HepG2 (cell line): ENCODE data around the gene SMARCA4. TPM values are rescaled to one million over a fixed set of nuclear protein-coding genes. Genes with fewer than 3 reads are reported as not detected.
A peak's percentile ranks its signal among the peaks of the same experiment; 100 is the strongest.
"Not testable (repeated sequence)": the region's sequence is repeated elsewhere in the genome, so short reads cannot be mapped to it uniquely, and the experiment has no call there.

Experiments
- ATAC-seq: fragments of 200-7000 bp; cut with Tn5 transposase; 3 replicates; pipeline ENCODE4 v1.9.1; 2020; ENCODE audit warnings: mild to moderate bottlenecking, moderate library complexity
- BruUV-seq: library from RNA; stranded (reverse); fragments of 400-500 nt; replicated peaks from 2 replicates; lab custom pipeline; 2021; lab: Mats Ljungman, UMichigan
- CTCF ChIA-PET: fragments of 300-600 bp; formaldehyde crosslinking; extraction: SDS; loops from one replicate; lab custom pipeline; 2021; ENCODE audit warnings: low total read pairs, inconsistent platforms, low intra/inter-chr PET ratio; lab: Yijun Ruan, JAX
- POLR2A ChIA-PET: fragments of 350-600 bp; sonication (Branson Sonifier 250); formaldehyde crosslinking; loops from one replicate; lab custom pipeline; 2020; ENCODE audit warnings: antibody characterized with exemption, inconsistent platforms; lab: Yijun Ruan, JAX
- DNase-seq: peaks from one replicate; pipeline ENCODE4 v3.0.0-alpha.2; 2015; ENCODE audit warnings: low spot score
- FAIRE-seq: peaks from 3 replicates; lab custom pipeline; 2011; peaks lifted over from hg19 to GRCh38; lab: Jason Lieb, UNC
- H2AFZ ChIP-seq: one replicate; pipeline ENCODE4 v1.6.1; 2011; ENCODE audit warnings: low read length, inconsistent platforms
- H3K27ac ChIP-seq: fragments of 300-600 bp; 3 replicates; pipeline ENCODE4 v1.8.0; 2011; ENCODE audit warnings: mixed run types, mild to moderate bottlenecking, mixed read lengths, low read length, inconsistent platforms; ENCODE audit not compliant: insufficient read depth; ENCODE audit errors: extremely low read length
- H3K27me3 ChIP-seq, 2 experiments: fragments of 200-600 bp in 1 of 2; 2 replicates in 1 of 2; 3 replicates in 1 of 2; pipeline versions ENCODE4 v1.6.0 to v1.8.0; 2011; ENCODE audit warnings: low read length in 2 of 2, mild to moderate bottlenecking in 2 of 2, moderate library complexity in 2 of 2, inconsistent platforms in 1 of 2; ENCODE audit not compliant: insufficient read depth in 2 of 2, control insufficient read depth in 1 of 2
- H3K36me3 ChIP-seq, 2 experiments: fragments of 200-600 bp in 1 of 2; replicated peaks in 1 of 2; 2 replicates in 1 of 2; 3 replicates in 1 of 2; pipeline versions ENCODE4 v1.5.1 to v1.8.0; 2011; ENCODE audit warnings: low read length in 2 of 2, inconsistent platforms in 1 of 2; ENCODE audit not compliant: insufficient read depth in 2 of 2, control insufficient read depth in 1 of 2
- H3K4me1 ChIP-seq: 2 replicates; pipeline ENCODE4 v1.5.1; 2012; ENCODE audit warnings: low read length, inconsistent platforms; ENCODE audit not compliant: insufficient read depth
- H3K4me2 ChIP-seq: 2 replicates; pipeline ENCODE4 v1.6.0; 2011; ENCODE audit warnings: low read depth, low read length, inconsistent platforms
- H3K4me3 ChIP-seq, 3 experiments: fragments of 200-600 bp in 1 of 3; sonication (generic), shearing (Covaris generic) in 1 of 3; replicated peaks in 1 of 3; 2 replicates each; pipeline ENCODE4 v1.5.1; 2011 to 2016; ENCODE audit warnings: low read length in 3 of 3, inconsistent platforms in 2 of 3, low read depth in 2 of 3, mild to moderate bottlenecking in 2 of 3, control low read depth in 1 of 3, mixed read lengths in 1 of 3; ENCODE audit not compliant: insufficient read depth in 1 of 3
- H3K79me2 ChIP-seq: one replicate; pipeline ENCODE4 v1.6.1; 2011; ENCODE audit warnings: low read length, inconsistent platforms; ENCODE audit not compliant: insufficient read depth
- H3K9ac ChIP-seq: 2 replicates; pipeline ENCODE4 v1.6.0; 2011; ENCODE audit warnings: mild to moderate bottlenecking, low read depth, low read length, inconsistent platforms; ENCODE audit not compliant: insufficient read depth
- H3K9me3 ChIP-seq: 2 replicates; pipeline ENCODE4 v1.5.1; 2012; ENCODE audit warnings: mild to moderate bottlenecking, low read length
- H4K20me1 ChIP-seq: 2 replicates; pipeline ENCODE4 v1.6.0; 2011; ENCODE audit warnings: inconsistent platforms, mild to moderate bottlenecking, low read length, moderate library complexity; ENCODE audit not compliant: insufficient read depth
- PITX1 ChIP-seq: sonication (generic); formaldehyde crosslinking; IDR thresholded peaks from 2 replicates; pipeline ENCODE4 v1.5.1; 2020; ENCODE audit warnings: mild to moderate bottlenecking, missing genetic modification reagents
- POLR2A ChIP-seq, 2 experiments: IDR thresholded peaks; 2 replicates each; pipeline ENCODE4 v1.6.1; 2011; ENCODE audit warnings: low read depth in 2 of 2, low read length in 2 of 2, mild to moderate bottlenecking in 1 of 2, moderate library complexity in 1 of 2; ENCODE audit not compliant: insufficient read depth in 1 of 2
- RAD51 ChIP-seq: fragments of 450-650 bp; IDR thresholded peaks from 2 replicates; pipeline ENCODE4 v1.6.1; 2016; ENCODE audit warnings: borderline replicate concordance
- RBFOX2 ChIP-seq: fragments of 200-400 bp; formaldehyde crosslinking; IDR thresholded peaks from 2 replicates; pipeline ENCODE4 v1.6.1; 2017; ENCODE audit warnings: low read depth, mild to moderate bottlenecking, low read length
- ZBTB38 ChIP-seq: sonication (generic); formaldehyde crosslinking; IDR thresholded peaks from 2 replicates; pipeline ENCODE4 v1.5.1; 2020; ENCODE audit warnings: mild to moderate bottlenecking, missing genetic modification reagents
- ZFP82 ChIP-seq: sonication (generic); formaldehyde crosslinking; IDR thresholded peaks from 2 replicates; pipeline ENCODE4 v1.5.1; 2020; ENCODE audit warnings: mild to moderate bottlenecking, missing genetic modification reagents, borderline replicate concordance
- ZKSCAN8 ChIP-seq: IDR thresholded peaks from 2 replicates; pipeline ENCODE4 v1.6.1; 2016; ENCODE audit warnings: borderline replicate concordance, missing genetic modification reagents, missing compliant biosample characterization
- ZNF768 ChIP-seq: sonication (generic); formaldehyde crosslinking; IDR thresholded peaks from 2 replicates; pipeline ENCODE4 v1.4.0; 2020; ENCODE audit warnings: missing genetic modification reagents
- WGBS: methylation state at CpG from one replicate; pipeline ENCODE4 v1.1.6; 2017; ENCODE audit warnings: low lambda C conversion rate; 5-methylcytosine and 5-hydroxymethylcytosine counted together
- in situ Hi-C: cut with HindIII; loops from 2 replicates; pipeline ENCODE4 v1.10.0; 2017; ENCODE audit warnings: low pct_unique_long_range_greater_than_20kb; ENCODE audit not compliant: extremely low pct_ligation_motif_present
- intact Hi-C: fragments of 100-400 bp; cut with micrococcal nuclease; formaldehyde crosslinking; loops from one replicate; pipeline ENCODE4 v1.10.0; 2022; ENCODE audit not compliant: unreplicated experiment
- polyA plus RNA-seq, 8 experiments: library from polyadenylated mRNA; depleted of rRNA in 3 of 8; stranded (reverse) in 7 of 8; unstranded in 1 of 8; fragments of >200 nt; fragmentation: Illumina TruSeq in 4 of 8; extraction: Trizol in 4 of 8; gene quantifications; 2 replicates each; pipeline versions ENCODE4 v1.2.1 to v1.2.3, GENCODE V29; 2011 to 2016; ENCODE audit warnings: low read depth in 4 of 8, missing spikeins in 1 of 8, mixed read lengths in 1 of 8; ENCODE audit not compliant: insufficient read depth in 1 of 8
- total RNA-seq, 5 experiments: library from RNA; depleted of rRNA; stranded (reverse); fragments of >200 nt; fragmentation: Illumina TruSeq; extraction: Trizol; gene quantifications; 2 replicates each; pipeline ENCODE4 v1.2.3, GENCODE V29; 2016; ENCODE audit warnings: low read depth in 1 of 5
- TF ChIP-seq, protein P1 (sequence below): sonication (generic); IDR thresholded peaks from 2 replicates; pipeline ENCODE4 v1.6.1; 2016; ENCODE audit warnings: low read depth, borderline replicate concordance
- TF ChIP-seq, protein P2 (sequence below): sonication (generic); formaldehyde crosslinking; IDR thresholded peaks from 2 replicates; pipeline ENCODE4 v1.5.1; 2020; ENCODE audit warnings: mild to moderate bottlenecking, missing genetic modification reagents, moderate library complexity
- TF ChIP-seq, protein P3 (sequence below): sonication (generic); formaldehyde crosslinking; IDR thresholded peaks from 2 replicates; pipeline ENCODE4 v1.8.0; 2022; ENCODE audit warnings: mild to moderate bottlenecking, missing genetic modification reagents, moderate library complexity

SMARCA4 gene
- total and polyA plus RNA-seq, 2 of the 13 experiments (the other 11 are each of a cell fraction or from before 2014, with no cell fraction given): 25.4 to 45.9 TPM

DNA sequence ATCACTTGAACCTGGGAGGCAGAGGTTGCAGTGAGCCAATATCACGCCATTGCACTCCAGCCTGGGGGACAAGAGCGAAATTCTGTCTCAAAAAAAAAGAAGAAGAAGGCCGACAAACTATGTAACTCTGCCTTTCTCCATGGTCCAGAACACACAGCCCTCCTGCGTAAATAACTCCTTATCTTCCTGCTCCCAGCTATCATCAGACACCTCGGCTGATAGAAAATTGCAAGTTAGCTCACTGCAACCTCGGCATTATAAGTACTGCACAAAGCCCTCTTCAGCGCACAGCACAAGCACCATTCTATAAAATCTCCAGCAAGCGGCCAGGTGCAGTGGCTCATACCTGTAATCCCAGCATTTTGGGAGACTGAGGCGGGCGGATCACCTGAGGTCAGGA, 142.8 kb downstream of the SMARCA4 start:
- H3K4me3 ChIP-seq, H3K9ac ChIP-seq, FAIRE-seq, DNase-seq, BruUV-seq, H3K27me3 ChIP-seq, H3K4me2 ChIP-seq, ATAC-seq, H2AFZ ChIP-seq, H3K9me3 ChIP-seq, intact Hi-C loops, H3K4me1 ChIP-seq, in situ Hi-C loops, POLR2A ChIA-PET, CTCF ChIA-PET, H3K27ac ChIP-seq: not testable (repeated sequence)
- H3K79me2 ChIP-seq: peaks cover 26% of the 10 kb centered on the region
- peaks cover 68% of the 10 kb centered on the region for H4K20me1 ChIP-seq
- WGBS: 96% methylated on average over 10 of the region's 10 CpGs
- H3K36me3 ChIP-seq: peaks cover 38 to 77% of the 10 kb centered on the region in 2 experiments
- 0 out of 4 replicates have a peak, but pooled peaks of 1 of the 2 experiments have one; percentile 14 for TF ChIP-seq POLR2A (IDR thresholded peaks at IDR 0.05; ENCODE audit: insufficient read depth in 1 of 2, low read depth in 2 of 2, low read length in 2 of 2)

DNA sequence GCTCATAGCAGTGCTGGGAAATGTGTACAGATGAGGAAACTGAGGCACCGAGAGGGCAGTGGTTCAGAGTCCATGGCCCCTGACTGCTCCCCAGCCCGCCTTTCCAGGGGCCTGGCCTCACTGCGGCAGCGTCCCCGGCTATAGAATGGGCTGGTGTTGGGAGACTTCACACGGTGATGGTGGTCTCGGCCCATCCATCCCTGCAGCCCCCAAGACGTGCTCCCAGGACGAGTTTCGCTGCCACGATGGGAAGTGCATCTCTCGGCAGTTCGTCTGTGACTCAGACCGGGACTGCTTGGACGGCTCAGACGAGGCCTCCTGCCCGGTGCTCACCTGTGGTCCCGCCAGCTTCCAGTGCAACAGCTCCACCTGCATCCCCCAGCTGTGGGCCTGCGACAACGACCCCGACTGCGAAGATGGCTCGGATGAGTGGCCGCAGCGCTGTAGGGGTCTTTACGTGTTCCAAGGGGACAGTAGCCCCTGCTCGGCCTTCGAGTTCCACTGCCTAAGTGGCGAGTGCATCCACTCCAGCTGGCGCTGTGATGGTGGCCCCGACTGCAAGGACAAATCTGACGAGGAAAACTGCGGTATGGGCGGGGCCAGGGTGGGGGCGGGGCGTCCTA, 144.3 kb downstream of the SMARCA4 start:
- Histone ChIP-seq H3K4me2 (no peak overlapping the region), H3K4me3 (no peak overlapping the region), H3K9ac (no peak overlapping the region), H4K20me1 (peaks cover 55% of the 10 kb centered on the region), H3K27me3 (no peaks in the 10 kb centered on the region; a peak in 1 of 5 replicates), H3K4me1 (no peaks in the 10 kb centered on the region), H3K36me3 (peaks cover 38 to 77% of the 10 kb centered on the region in 2 experiments), H3K27ac (no peak overlapping the region), H3K79me2 (peaks cover 14% of the 10 kb centered on the region), H2AFZ (no peak overlapping the region), H3K9me3 (no peaks in the 10 kb centered on the region)
- DNase-seq: no peak
- FAIRE-seq: no peak
- ATAC-seq: peak; percentile 18; the same call in 2 of the 3 replicates
- BruUV-seq: TSS peak; percentile 27
- CTCF ChIA-PET: no interaction called here
- intact Hi-C loops (no loop called here), in situ Hi-C loops (no loop called here)
- 96% methylated on average over 18 of the region's 36 CpGs for WGBS
- POLR2A ChIA-PET: no interaction called here
- no peak for TF ChIP-seq ZKSCAN8 (CRISPR knock-in tag)
- TF ChIP-seq ZBTB38 (CRISPR knock-in tag): peak; percentile 50; the same call in 1 of the 2 replicates
- peak; percentile 83 for TF ChIP-seq RBFOX2
- TF ChIP-seq ZNF768 (CRISPR knock-in tag): peak; percentile 20; the same call in 1 of the 2 replicates
- TF ChIP-seq, protein P1, sequence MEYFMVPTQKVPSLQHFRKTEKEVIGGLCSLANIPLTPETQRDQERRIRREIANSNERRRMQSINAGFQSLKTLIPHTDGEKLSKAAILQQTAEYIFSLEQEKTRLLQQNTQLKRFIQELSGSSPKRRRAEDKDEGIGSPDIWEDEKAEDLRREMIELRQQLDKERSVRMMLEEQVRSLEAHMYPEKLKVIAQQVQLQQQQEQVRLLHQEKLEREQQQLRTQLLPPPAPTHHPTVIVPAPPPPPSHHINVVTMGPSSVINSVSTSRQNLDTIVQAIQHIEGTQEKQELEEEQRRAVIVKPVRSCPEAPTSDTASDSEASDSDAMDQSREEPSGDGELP: no peak
- TF ChIP-seq, protein P2, sequence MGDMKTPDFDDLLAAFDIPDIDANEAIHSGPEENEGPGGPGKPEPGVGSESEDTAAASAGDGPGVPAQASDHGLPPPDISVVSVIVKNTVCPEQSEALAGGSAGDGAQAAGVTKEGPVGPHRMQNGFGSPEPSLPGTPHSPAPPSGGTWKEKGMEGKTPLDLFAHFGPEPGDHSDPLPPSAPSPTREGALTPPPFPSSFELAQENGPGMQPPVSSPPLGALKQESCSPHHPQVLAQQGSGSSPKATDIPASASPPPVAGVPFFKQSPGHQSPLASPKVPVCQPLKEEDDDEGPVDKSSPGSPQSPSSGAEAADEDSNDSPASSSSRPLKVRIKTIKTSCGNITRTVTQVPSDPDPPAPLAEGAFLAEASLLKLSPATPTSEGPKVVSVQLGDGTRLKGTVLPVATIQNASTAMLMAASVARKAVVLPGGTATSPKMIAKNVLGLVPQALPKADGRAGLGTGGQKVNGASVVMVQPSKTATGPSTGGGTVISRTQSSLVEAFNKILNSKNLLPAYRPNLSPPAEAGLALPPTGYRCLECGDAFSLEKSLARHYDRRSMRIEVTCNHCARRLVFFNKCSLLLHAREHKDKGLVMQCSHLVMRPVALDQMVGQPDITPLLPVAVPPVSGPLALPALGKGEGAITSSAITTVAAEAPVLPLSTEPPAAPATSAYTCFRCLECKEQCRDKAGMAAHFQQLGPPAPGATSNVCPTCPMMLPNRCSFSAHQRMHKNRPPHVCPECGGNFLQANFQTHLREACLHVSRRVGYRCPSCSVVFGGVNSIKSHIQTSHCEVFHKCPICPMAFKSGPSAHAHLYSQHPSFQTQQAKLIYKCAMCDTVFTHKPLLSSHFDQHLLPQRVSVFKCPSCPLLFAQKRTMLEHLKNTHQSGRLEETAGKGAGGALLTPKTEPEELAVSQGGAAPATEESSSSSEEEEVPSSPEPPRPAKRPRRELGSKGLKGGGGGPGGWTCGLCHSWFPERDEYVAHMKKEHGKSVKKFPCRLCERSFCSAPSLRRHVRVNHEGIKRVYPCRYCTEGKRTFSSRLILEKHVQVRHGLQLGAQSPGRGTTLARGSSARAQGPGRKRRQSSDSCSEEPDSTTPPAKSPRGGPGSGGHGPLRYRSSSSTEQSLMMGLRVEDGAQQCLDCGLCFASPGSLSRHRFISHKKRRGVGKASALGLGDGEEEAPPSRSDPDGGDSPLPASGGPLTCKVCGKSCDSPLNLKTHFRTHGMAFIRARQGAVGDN: peak; percentile 8; the same call in 1 of the 2 replicates
- no peak for TF ChIP-seq ZFP82
- TF ChIP-seq POLR2A (IDR thresholded peaks at IDR 0.05; ENCODE audit: insufficient read depth in 1 of 2, low read depth in 2 of 2, low read length in 2 of 2): peak in 1 of 2 experiments; percentile 42; a peak in 2 of 4 replicates
- TF ChIP-seq PITX1: no peak
- TF ChIP-seq, protein P3, sequence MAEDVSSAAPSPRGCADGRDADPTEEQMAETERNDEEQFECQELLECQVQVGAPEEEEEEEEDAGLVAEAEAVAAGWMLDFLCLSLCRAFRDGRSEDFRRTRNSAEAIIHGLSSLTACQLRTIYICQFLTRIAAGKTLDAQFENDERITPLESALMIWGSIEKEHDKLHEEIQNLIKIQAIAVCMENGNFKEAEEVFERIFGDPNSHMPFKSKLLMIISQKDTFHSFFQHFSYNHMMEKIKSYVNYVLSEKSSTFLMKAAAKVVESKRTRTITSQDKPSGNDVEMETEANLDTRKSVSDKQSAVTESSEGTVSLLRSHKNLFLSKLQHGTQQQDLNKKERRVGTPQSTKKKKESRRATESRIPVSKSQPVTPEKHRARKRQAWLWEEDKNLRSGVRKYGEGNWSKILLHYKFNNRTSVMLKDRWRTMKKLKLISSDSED (CRISPR knock-in tag): no peak
- TF ChIP-seq RAD51: no peak
